ENCODE measurements around the gene LRRC37A3.
"Not testable (repeated sequence)": the region's sequence is repeated elsewhere in the genome, so short reads cannot be mapped to it uniquely, and the experiment has no call there.

Gene LRRC37A3

GRCh38 chr17:64925244-64925643, 6.0 kb upstream of the LRRC37A3 start:
- DNase-seq: not testable (repeated sequence)

GRCh38 chr17:64923051-64923568, 3.8 kb upstream of the LRRC37A3 start:
- DNase-seq: not testable (repeated sequence)

- no peak for DNase-seq
Measured at GRCh38 chr17:64920419-64921172, 1.3 kb upstream of the LRRC37A3 start.

DNA sequence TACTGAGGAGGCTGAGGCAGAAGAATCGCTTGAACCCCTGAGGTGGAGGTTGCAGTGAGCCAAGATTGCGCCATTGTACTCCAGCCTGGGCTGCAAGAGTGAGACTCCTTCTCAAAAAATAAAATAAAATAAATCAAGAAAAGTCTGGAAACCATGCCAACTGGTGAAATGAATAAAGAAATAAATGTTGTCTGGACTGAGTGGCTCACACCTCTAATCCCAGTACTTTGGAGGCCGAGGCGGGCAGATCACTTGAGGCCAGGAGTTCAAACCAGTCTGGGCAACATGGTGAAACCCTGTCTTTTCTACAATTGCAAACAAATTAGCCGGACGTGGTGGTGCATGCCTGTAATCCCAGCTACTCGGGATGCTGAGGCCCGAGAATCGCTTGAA, 744 bp upstream of the LRRC37A3 start:
- DNase-seq: no peak

DNA sequence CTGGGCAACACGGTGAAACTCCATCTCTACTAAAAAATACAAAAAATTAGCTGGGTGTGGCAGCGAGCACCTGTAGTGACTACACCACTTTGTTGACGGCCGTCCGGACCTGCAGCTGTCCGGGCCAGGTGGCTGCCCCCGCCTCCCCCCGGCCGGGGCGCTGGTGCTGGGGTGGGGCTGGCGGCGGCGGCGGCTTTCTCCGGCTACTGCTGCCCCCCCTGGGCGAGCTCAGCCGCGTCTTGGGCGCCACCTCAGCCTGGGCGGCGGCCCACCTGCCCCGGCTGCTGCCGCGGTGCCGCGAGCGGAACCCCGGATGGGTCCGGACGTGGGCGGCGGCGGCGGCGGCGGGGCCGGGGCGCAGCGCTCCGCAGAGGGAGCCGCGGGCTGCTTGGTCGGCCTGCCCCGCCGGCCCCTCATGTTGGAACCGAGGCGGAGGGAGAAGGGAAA, 413 bp downstream of the LRRC37A3 start:
- DNase-seq: not testable (repeated sequence)

DNA sequence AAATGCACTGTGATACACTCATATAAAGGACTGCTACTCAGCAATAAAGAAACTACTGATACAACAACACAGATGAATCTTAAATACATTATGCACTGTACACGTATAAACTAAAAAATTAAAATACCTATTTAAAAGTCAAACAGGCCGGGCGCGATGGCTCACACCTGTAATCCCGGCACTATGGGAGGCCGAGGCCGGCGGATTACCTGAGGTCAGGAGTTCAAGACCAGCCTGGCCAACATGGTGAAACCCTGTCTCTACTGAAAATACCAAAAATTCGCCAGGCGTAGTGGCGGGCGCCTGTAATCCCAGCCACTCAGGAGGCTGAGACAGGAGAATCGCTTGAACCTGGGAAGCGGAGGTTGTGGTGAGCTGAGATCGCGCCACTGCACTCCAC, 1.7 kb downstream of the LRRC37A3 start:
- DNase-seq: not testable (repeated sequence)

- not testable (repeated sequence) for DNase-seq
Measured at GRCh38 chr17:64915244-64915643, 4.0 kb downstream of the LRRC37A3 start.

DNA sequence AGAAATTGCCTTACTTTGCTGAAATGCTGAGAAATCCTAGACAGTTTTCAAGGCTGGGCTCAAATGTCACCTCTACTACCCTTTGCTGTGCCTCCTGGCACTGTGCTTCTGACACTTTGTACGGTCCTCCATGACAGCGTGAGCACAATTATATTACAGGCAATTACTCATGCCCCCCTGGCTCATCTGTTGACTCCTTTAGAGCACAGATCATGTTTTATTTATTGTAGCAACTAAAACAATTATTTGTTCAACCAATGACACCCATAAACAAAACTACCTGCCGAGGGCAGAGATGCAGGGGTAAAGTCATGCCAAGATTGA, 9.1 kb downstream of the LRRC37A3 start:
- not testable (repeated sequence) for DNase-seq

DNA sequence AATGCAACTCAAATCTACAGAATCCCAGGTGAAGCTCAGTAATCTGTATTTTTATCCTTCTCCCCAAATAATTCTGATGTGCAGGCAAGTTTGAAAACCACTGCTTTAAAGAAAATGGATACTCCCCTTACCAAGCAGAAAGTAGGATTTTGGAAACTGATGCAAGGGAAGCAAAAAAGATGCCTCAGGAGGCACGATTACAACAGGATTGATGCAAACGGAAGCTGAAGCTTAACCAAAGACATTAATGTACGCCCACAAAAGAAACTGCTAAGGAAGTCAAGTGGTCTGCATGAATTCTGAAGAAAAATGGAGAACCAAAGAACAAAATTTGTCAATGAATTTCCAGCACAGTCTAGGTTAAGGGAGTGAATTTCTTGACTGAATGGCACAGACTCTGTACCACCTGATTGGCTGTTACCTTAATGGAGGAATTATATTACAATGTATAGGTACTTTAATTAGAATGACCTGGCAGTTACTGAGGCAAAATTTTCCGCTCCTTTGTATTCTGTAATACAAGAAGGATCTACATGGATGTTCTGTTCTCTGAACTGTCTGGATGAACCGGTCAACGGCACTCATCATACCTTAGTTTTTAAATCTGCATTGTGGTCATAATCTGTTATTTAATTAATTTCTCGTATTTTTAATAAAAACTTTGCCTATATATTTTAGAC, 9.6 kb downstream of the LRRC37A3 start:
- DNase-seq: not testable (repeated sequence)

GRCh38 chr17:64904069-64904468, 15.2 kb downstream of the LRRC37A3 start:
- not testable (repeated sequence) for DNase-seq

DNA sequence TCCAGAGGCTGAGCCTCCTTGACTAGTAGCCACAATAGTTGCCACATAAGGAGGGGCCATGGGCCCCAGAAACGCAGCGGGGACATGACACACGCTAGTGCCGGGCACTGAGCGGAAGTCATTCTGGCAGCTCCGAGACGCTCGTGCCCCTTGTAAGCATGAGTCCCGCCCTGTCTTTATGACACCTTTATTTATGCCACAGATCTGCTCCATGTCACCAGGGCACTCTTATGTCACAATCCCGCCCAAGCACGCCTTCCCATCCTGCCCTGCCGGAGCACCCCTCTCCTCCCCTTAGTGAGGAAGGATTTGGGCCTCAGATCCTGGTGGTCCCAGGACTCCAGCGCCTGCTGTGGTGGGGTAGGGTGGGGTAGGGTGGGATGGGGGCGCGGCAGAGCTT, 22.1 kb downstream of the LRRC37A3 start:
- DNase-seq: not testable (repeated sequence)

- DNase-seq: peak; percentile 0
Measured at GRCh38 chr17:64874210-64874609, 45.1 kb downstream of the LRRC37A3 start.

- peak; percentile 72 for DNase-seq
Measured at GRCh38 chr17:64847504-64848466, 71.5 kb downstream of the LRRC37A3 start.

GRCh38 chr17:64846892-64847291, 72.4 kb downstream of the LRRC37A3 start:
- DNase-seq: not testable (repeated sequence)

- not testable (repeated sequence) for DNase-seq
Measured at GRCh38 chr17:64843918-64844317, 75.4 kb downstream of the LRRC37A3 start.

DNA sequence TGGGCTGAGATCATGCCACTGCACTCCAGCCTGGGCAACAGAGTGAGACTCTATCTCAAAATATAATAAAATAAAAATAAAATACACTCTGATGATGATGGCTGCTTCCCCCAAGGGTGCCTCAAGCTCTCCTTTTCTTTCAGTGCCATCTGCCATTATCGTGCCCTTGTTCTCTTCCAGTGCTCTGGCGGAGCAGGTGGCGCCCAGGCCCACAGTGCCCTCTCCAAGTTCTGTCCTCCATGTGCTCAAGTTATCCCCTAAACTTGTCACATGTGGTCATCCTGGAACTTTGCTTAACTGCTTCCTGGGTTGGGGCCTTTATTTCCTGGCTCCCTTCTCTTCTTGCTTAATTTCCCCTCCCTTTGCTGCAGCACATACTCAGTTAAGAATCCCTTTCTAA, 76.4 kb downstream of the LRRC37A3 start:
- DNase-seq: not testable (repeated sequence)

DNA sequence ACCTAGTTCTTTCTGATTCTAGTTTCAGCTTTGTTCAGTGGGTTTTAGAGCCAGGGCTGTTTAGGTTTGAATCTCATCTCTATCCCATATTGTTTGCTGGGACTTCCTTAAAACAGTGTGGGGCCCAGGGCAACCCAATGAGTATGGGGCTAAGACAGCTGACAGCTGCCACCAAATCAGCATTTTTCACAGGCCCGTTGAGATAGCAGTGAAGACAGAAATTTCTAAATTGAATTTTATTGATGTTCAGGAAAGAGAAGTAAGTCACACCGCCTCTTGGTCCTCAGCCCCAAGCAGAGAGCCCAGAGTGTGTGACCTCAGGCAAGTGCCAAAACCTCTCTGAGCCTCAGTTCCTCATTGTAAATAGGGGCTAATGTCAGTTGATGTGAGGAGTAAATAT, 78.3 kb downstream of the LRRC37A3 start:
- DNase-seq: not testable (repeated sequence)

GRCh38 chr17:64838513-64838912, 80.8 kb downstream of the LRRC37A3 start:
- not testable (repeated sequence) for DNase-seq

DNA sequence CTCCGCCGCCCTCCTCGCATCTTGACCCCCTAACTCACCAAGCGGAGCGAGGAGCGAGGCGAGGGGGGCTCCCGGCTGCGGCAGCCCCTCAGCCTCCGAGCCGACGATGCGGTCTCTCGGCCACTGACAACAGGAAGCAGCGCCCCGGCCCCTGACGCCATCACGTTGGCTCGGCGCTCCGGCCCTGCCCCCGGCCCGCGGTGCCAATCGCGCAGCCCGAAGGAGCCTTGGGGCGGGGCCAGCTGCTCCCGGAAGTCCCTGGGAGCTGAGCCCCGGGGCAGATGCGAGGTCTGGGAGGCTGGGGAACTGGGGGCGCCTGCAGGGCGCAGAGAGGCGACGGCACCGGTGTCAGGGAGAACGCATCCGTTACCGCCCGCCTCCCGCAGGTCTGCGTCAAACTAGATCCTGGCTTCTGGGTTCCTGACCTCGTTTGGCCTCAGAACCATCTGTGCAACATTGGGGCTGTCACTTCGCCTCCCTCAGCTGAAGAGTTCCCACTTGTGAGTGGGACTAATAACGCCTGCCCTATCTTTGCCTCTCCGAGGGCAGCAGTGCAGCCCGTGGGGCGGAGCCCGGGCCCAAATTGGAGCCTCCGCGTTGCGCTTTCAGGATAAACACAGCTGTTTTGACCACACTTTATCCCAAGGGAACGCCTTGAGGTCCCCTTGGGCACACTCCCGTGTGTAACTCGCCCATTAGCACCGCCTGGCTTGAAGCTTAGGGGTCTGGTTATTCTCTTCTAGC, 82.1 kb downstream of the LRRC37A3 start:
- peak; percentile 87 for DNase-seq

GRCh38 chr17:64836623-64837017, 82.7 kb downstream of the LRRC37A3 start:
- DNase-seq: peak; percentile 46

- DNase-seq: not testable (repeated sequence)
Measured at GRCh38 chr17:64834060-64834459, 85.2 kb downstream of the LRRC37A3 start.

DNA sequence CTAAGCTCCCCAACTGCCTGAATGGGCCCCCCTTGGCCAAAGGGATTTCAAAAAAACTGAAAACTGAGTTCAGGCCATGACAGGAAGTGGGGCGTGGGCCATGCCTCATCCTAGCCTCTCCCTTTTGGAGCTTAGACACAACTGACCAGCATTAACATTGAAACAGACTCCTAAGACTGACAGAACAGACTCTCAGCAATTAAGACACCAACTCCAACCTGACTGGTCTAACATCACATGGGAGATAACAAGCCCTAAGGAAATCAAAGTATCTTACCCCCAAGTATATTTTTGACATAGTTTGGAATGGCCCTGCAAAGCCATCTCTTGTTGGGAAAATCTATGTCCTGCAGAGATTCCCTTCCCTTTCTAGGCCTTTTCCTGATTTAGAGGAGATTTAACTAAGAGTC, 88.6 kb downstream of the LRRC37A3 start:
- DNase-seq: not testable (repeated sequence)

Measured in CD4-positive, alpha-beta T cell treated with Interleukin-10 for 1 hour (primary cell).